DMS53 treated with DMSO at 0.1 percent for 48 hours (cell line): ENCODE results near the gene CASP6.
A peak's percentile ranks its signal among the peaks of the same experiment; 100 is the strongest.
"Not testable (repeated sequence)": the region's sequence is repeated elsewhere in the genome, so short reads cannot be mapped to it uniquely, and the experiment has no call there.

ENCODE experiments used
- DNase-seq: peaks from one replicate; lab custom pipeline; 2025; ENCODE audit not compliant: unreplicated experiment; lab: John Stamatoyannopoulos, UW

CASP6 gene

GRCh38 chr4:109721033-109721432 is 17.8 kb upstream of the CASP6 start:
- no peak for DNase-seq

GRCh38 chr4:109719604-109720003 is 16.4 kb upstream of the CASP6 start:
- DNase-seq, result no peak

DNA sequence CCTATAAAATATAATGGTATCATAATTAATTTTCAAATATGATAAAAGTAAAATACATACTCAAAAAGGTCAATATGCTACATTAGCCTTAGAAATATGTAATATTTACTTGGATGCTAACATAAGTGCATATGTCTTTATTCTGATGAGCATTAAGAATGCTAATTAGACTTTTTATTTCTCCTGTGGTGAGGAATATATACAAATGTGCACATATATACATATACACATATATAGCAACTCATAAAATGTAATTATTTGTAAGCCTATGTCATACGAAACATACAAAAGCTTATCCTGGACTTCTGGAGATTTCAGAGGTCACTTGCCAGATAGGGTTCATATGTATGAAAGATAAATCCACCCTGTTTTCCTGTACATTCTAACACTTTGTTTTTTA is 15.5 kb upstream of the CASP6 start:
- no peak for DNase-seq

- DNase-seq, result no peak
Observed at GRCh38 chr4:109713500-109713899, 10.3 kb upstream of the CASP6 start.

DNA sequence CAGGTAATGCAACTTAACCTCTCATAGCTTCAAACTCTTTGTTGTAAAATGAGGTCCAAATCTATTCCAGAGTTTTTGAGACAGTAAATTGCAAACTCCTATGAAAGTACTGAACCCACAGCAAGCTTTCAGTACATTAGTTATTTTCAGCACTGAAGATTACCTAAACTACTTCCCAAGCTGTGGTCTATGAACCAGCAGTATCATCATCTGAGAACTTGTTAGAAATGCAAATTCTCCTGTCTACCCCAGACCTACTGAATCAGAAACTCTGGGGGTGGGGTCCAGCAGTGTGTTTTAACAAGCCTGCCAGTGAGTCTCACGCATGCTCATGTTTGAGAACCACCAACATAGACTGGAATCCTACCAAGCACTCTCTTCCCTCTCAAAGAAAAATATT is 5.7 kb upstream of the CASP6 start:
- no peak for DNase-seq

DNA sequence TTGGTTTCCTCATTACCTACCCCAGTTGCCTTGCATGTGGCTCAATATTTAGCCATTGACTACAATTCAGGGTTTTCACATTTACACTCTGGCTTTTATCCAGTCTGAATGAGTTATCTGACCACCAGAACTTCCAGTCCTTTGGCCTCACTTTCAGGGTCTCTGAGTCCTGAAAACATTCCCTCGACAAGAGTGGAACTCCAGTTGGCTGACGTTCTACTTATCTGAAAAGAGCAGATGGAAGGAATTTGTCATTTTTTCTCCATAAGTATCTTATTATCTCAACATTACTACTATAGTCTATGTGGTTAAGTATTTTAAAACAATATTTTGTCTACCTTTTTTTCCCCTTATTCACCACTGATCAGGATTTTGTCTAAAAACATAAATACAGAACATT is 5.2 kb upstream of the CASP6 start:
- no peak for DNase-seq

DNA sequence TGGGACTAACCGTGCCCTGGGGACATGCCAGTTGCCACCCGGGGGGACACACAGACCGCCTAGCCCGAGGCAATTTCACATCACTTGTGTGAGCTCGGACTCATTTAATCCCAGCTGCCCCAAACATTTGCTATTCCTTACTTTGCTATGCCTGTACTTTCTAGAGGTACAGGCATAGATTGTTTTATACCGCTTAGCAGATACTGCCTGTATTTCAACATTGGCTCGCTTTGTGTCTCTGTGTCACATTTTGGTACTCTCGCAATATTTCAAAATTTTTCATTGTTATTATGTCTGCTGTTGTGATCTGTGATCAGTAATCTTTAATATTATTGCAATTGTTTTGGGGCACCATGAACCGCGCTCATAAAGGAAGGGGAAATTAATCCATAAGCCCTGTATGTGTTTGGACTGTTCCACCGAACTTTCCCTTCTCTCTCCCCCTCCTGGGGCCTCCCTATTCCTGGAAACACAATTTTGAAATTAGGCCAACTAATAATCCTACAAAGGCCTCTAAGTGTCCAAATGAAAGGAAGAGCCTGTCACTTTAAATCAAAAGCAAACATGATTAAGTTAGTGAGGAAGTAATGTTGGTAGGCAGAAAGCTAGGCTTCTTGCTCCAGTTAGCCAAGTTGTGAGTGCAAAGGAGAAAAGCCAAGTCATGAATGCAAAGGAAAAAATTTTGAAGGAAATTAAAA is 568 bp upstream of the CASP6 start:
- peak; percentile 31 for DNase-seq

- no peak for DNase-seq
Observed at GRCh38 chr4:109701566-109702410, 1.5 kb downstream of the CASP6 start.

DNA sequence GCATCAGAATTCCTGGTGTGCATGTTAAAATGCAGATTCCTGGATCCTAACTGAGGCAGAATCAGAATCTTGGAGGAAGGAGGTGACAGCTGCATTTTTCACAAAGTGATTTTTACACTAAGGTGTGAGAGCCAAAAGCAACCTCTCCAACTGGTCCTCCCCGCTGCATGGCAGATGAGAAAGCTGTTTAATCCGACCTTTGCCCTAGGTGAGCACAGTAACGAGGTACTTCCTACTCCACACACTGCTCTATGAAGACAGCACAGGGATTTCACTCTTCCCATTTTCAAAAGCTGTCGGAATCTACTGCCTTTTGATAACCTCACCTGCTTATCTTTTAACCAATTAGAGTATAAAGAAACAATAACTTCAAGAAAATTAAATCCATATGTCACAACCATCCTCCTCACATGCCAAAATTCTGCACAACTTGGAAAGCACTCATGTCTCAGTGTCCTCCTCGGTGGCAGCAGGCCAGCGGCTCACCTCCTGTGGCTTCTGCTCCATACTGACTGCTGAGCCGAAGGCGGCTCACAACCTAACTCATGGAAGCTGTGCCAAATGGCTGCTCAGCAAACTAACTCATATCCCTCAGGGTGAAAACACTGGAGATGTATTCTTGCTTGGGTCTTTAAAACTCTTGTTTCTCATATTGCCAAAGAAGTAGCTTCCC is 3.6 kb downstream of the CASP6 start:
- no peak for DNase-seq

GRCh38 chr4:109698656-109699055 is 4.6 kb downstream of the CASP6 start:
- no peak for DNase-seq

- no peak for DNase-seq
Observed at GRCh38 chr4:109691411-109691920, 11.8 kb downstream of the CASP6 start.

DNA sequence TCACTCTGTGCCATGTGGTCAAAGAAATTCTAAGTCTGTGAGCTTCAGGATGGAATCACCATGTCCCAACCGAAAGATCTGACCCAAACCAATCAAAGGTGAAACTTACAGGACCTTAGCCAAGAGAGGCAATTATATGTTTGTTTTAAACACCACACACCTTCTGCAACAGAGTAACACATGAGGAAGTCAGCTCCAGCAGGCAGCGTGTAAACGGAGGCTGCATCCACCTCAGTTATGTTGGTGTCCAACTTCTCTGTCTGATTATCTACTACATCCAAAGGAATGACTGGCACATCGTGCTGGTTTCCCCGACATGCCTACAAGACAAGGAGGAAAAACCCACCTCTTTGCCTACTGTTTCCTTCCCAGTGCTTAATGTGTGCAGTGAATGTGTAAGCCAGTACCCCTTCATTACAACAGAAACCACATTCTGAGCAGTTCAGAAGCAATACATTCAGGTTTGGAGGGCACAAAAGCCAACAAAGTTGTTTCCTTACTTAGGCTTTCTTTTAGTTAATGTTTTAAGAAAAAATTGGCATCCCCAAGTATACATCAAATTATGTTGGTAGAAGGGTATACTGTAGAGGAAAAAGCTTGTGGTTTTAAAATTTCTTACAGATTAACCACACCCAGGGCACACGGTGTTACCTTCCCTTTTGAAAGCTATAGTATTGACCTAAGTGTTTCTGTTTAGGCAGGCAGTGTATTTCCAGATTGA is 12.4 kb downstream of the CASP6 start:
- no peak for DNase-seq

- no peak for DNase-seq
Observed at GRCh38 chr4:109684727-109685126, 18.5 kb downstream of the CASP6 start.

- DNase-seq, result no peak
Observed at GRCh38 chr4:109683621-109684253, 19.5 kb downstream of the CASP6 start.

GRCh38 chr4:109682875-109683274 is 20.4 kb downstream of the CASP6 start:
- no peak for DNase-seq

- not testable (repeated sequence) for DNase-seq
Observed at GRCh38 chr4:109678925-109679324, 24.3 kb downstream of the CASP6 start.

GRCh38 chr4:109678472-109678871 is 24.8 kb downstream of the CASP6 start:
- DNase-seq, result not testable (repeated sequence)

DNA sequence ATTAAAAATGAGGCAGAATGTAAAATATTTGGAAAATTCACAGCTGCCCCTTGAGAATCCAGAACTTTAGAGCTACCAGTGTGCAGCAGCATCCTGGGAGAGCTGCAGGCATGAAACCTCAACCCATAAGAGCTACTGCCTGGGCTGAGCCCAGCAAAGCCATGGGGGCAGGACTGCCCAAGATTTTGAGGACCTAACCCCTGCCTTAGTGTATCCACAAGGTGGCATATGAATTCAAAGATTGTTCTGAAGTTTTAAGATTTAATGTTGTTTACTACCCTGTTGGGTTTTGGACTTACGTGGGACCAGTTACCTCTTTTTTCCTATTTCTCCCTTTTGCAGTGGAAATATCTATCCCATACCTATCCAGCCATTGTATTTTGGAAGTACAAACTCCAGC is 26.4 kb downstream of the CASP6 start:
- DNase-seq, result no peak

DNA sequence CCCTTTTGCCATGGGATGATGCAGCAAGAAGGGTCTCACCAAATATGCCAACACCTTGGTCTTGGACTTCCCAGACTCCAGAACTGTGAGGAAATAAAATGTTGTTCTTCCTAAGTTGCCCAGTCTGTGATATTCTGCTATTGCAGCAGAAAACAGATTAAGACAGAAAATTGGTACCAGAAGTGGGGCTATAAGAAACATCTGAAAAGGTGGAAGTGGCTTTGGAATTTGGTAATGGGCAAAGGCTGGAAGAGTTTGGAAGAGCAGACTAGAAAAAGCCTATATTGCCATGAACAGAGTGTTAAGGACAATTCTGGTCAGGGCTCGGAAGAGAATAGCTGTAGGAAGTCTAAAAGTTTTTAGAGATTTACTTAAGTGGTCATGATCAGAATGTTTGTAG is 27.4 kb downstream of the CASP6 start:
- no peak for DNase-seq

DNA sequence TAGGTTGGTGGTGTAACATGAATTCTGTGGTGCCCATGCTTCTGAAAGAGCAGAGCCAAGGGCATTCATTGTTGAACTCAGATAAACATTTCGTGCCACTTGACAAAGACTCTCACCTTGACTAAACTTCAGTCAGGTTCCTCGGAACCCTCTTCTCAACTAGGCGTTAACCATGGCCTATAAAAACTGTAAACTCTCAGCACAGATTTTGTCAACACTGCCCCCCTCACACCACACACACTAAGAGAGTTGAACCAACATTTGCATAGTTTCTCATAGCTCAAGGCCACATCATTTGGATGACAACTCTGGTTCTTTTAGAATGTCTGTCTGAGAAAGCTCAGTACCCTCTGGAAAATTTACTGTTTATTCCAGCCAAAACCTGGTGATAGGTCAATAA is 28.1 kb downstream of the CASP6 start:
- no peak for DNase-seq

DNA sequence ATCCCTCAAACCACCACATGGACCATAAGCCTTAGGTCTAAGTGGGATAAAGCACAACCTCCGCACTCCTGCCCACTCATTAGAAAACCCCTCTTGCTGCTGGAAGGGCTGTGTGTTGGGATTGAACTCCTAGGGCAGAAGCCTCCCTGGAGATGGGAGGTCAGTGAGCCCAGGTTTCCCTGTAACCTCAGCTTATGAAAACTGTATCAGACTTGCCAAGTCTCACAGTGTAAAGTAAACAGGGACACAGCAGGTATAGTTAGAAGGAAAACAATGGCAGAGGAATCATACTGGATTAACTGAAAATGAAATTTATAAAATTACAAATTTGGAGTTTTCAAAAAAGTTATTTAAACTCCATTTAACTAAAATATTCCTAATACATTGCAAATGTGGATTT is 29.9 kb downstream of the CASP6 start:
- no peak for DNase-seq
